ENCODE measurements around the gene TMEM247. TPM values are rescaled to one million over a fixed set of nuclear protein-coding genes. Genes with fewer than 3 reads are reported as not detected.

Gene TMEM247
- total RNA-seq, 6 experiments from 2014 or later, result not detected

GRCh38 chr2:46439582-46439981 is 39.8 kb upstream of the TMEM247 start:
- peaks cover 10% of the 10 kb centered on the region for H3K27me3 Mint-ChIP-seq (ENCODE audit: insufficient read depth)
- peaks cover 4% of the 10 kb centered on the region; the same call in 1 of the 2 replicates for H3K36me3 Mint-ChIP-seq (ENCODE audit: low read depth)
- no peak overlapping the region for H3K4me3 Mint-ChIP-seq
- H3K4me1 Mint-ChIP-seq (ENCODE audit: low read depth), result peaks cover 24% of the 10 kb centered on the region
- H3K9me3 Mint-ChIP-seq, result no peaks in the 10 kb centered on the region; the same call in 1 of the 2 replicates
- no peak overlapping the region for H3K27ac Mint-ChIP-seq
- TF ChIP-seq CTCF (IDR thresholded peaks at IDR 0.05), result no peak
- no peak for DNase-seq

- TF ChIP-seq CTCF (IDR thresholded peaks at IDR 0.05), result no peak
- no peak overlapping the region for H3K27ac Mint-ChIP-seq
- H3K27me3 Mint-ChIP-seq (ENCODE audit: insufficient read depth), result peaks cover 10% of the 10 kb centered on the region
- H3K36me3 Mint-ChIP-seq (ENCODE audit: low read depth), result peaks cover 11% of the 10 kb centered on the region
- peaks cover 17% of the 10 kb centered on the region for H3K4me1 Mint-ChIP-seq (ENCODE audit: low read depth)
- no peak overlapping the region for H3K4me3 Mint-ChIP-seq
- peaks cover 8% of the 10 kb centered on the region for H3K9me3 Mint-ChIP-seq
- no peak for DNase-seq
Observed at GRCh38 chr2:46441838-46442712, 37.3 kb upstream of the TMEM247 start.

- H3K27me3 Mint-ChIP-seq (ENCODE audit: insufficient read depth), result peaks cover 15% of the 10 kb centered on the region
- no peak for DNase-seq
- no peak for TF ChIP-seq CTCF (IDR thresholded peaks at IDR 0.05)
- no peak overlapping the region for H3K4me3 Mint-ChIP-seq
- peaks cover 18% of the 10 kb centered on the region for H3K4me1 Mint-ChIP-seq (ENCODE audit: low read depth)
- H3K27ac Mint-ChIP-seq, result no peak overlapping the region
- peaks cover 8% of the 10 kb centered on the region for H3K9me3 Mint-ChIP-seq
- H3K36me3 Mint-ChIP-seq (ENCODE audit: low read depth), result peaks cover 8% of the 10 kb centered on the region; the same call in 1 of the 2 replicates
Observed at GRCh38 chr2:46444732-46445131, 34.6 kb upstream of the TMEM247 start.

GRCh38 chr2:46445556-46445955 is 33.8 kb upstream of the TMEM247 start:
- Mint-ChIP-seq H3K27me3 (ENCODE audit: insufficient read depth) (peaks cover 10% of the 10 kb centered on the region), H3K4me3 (no peak overlapping the region), H3K9me3 (peaks cover 8% of the 10 kb centered on the region), H3K27ac (no peak overlapping the region), H3K36me3 (ENCODE audit: low read depth) (peaks cover 8% of the 10 kb centered on the region; the same call in 1 of the 2 replicates), H3K4me1 (ENCODE audit: low read depth) (peaks cover 18% of the 10 kb centered on the region)
- DNase-seq, result peak; percentile 40
- TF ChIP-seq CTCF (IDR thresholded peaks at IDR 0.05), result no peak

- TF ChIP-seq CTCF (IDR thresholded peaks at IDR 0.05), result no peak
- H3K4me1 Mint-ChIP-seq (ENCODE audit: low read depth), result peaks cover 25% of the 10 kb centered on the region
- H3K27me3 Mint-ChIP-seq (ENCODE audit: insufficient read depth), result peaks cover 13% of the 10 kb centered on the region
- DNase-seq, result no peak
- no peak overlapping the region for H3K4me3 Mint-ChIP-seq
- H3K27ac Mint-ChIP-seq, result no peak overlapping the region
- H3K9me3 Mint-ChIP-seq, result peaks cover 8% of the 10 kb centered on the region
- H3K36me3 Mint-ChIP-seq (ENCODE audit: low read depth), result peaks cover 8% of the 10 kb centered on the region; the same call in 1 of the 2 replicates
Observed at GRCh38 chr2:46446871-46447568, 32.3 kb upstream of the TMEM247 start.
